NB4 (cell line): ENCODE results near the gene CELF6.

Experiments
- CTCF ChIP-seq: IDR thresholded peaks from one replicate; pipeline ENCODE4 v1.5.1; 2012; ENCODE audit warnings: low read depth, low read length
- POLR2A ChIP-seq: IDR thresholded peaks from 2 replicates; pipeline ENCODE4 v1.6.1; 2011; ENCODE audit warnings: mild to moderate bottlenecking; ENCODE audit not compliant: insufficient read length; ENCODE audit errors: extremely low read depth

GRCh38 chr15:72315706-72316370 is 4.1 kb downstream of the CELF6 start:
- TF ChIP-seq CTCF (no peak), POLR2A (no peak)
